Cerebellar nuclear complex (tissue), 1 donor: ENCODE data around the gene NUTM1.
"Not testable (repeated sequence)": the region's sequence is repeated elsewhere in the genome, so short reads cannot be mapped to it uniquely, and the experiment has no call there.

Source experiments
- DNase-seq, 2 experiments: peaks; one replicate each; lab custom pipeline; 2025; lab: John Stamatoyannopoulos, UW

Gene NUTM1

GRCh38 chr15:34336231-34336990, 6.7 kb upstream of the NUTM1 start:
- DNase-seq, result no peak

GRCh38 chr15:34336991-34337556, 6.0 kb upstream of the NUTM1 start:
- peak in 1 of 2 experiments; percentile 6 for DNase-seq

DNA sequence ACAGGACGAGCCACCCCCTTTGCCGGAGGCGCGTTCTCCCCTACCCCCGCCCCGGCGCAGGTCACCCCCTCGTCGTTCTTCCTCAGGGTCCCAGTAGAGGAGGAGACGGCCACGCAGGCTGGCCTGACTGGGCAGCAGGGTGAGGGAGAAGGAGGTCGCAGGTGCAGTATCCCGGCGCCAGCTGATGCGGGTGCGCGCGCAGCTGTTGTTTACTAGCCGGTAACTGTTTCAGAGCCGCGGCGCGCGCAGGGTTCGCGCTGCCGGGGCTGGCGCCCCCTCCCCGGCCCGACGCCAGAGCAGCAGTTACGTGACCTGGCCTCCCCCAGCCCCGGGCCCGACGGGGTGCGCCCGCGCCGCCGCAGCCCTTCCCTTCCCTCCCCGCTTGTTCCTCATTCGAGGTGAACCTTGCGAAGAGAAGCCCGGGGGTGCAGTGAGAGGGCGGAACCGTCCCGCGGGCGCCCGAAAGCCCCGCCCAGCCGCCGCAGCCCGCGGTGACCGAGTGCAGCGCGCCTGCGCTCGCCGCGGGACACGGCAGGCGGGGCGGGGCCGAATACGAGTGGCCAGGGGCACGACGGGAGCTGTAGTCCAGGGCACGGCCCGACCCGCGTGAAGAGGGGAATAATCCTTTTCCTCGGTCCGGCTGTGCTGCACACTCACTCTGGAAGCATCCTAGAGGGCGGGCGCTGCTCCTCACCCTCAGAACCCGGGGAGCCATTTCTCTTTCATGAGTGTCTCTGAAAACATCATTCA, 5.4 kb upstream of the NUTM1 start, which contains the start of gene SLC12A6:
SLC12A6 (minus strand) TSS at position 225 of the 750 bp plus-strand sequence. CDS start 1,101 bp downstream, outside the sequence.
- DNase-seq, result peak; percentile 12 to 65

DNA sequence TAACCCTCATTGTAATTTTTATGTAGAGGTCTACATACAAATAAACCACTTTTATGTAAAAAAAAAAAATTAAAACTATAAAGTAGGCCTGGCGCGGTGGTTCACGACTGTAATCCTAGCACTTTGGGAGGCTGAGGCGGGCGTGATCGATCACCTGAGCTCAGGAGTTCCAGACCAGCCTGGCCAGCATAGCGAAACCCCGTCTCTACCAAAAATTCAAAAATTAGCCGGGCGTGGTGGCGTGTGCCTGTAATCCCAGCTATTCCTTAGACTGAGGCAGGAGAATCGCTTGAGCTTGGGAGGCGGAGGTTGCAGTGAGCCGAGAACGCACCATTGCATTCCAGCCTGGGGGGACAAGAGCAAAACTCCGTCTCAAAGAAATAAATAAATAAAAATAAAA, 4.8 kb upstream of the NUTM1 start:
- no peak for DNase-seq

DNA sequence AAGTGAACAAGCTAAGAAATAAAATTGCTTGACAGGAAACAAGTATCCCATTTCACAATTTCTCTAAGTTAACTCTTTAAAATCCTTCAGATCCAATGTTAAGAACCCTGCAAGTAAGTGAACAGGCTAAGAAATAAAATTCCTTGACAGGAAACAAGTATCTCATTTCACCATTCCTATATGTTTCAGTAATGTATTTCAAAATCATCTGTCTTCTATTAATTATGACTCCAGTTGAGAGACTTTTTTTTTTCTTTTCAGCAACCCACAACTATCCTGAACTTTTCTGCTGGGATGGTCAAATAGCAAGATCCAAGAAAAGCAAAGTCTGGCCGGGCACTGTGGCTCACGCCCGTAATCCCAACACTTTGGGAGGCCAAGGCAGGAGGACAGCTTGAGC, 3.2 kb upstream of the NUTM1 start:
- no peak for DNase-seq

- DNase-seq, result no peak
Measured at GRCh38 chr15:34341381-34342212, 1.5 kb upstream of the NUTM1 start.

DNA sequence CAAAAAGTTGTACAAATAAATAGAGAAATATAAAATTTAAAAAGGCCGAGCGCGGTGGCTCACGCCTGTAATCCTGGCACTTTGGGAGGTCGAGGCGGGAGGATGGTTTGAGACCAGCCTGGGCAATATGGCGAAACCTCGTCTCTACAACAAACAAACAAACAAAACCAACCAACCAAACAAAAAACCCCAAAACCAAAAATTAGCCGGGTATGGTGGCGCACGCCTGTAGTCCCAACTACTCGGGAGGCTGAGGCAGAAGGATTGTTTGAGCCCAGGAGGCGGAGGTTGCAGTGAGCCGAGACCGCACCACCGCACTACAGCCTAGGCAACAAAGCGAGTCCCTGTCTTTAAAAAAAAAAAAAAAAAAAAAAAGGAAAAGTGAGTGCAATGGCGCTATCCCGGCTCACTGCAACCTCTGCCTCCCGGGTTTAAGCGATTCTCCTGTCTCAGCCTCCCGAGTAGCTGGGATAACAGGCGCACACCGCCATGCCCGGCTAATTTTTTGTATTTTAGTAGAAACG, 840 bp upstream of the NUTM1 start:
- not testable (repeated sequence) for DNase-seq

DNA sequence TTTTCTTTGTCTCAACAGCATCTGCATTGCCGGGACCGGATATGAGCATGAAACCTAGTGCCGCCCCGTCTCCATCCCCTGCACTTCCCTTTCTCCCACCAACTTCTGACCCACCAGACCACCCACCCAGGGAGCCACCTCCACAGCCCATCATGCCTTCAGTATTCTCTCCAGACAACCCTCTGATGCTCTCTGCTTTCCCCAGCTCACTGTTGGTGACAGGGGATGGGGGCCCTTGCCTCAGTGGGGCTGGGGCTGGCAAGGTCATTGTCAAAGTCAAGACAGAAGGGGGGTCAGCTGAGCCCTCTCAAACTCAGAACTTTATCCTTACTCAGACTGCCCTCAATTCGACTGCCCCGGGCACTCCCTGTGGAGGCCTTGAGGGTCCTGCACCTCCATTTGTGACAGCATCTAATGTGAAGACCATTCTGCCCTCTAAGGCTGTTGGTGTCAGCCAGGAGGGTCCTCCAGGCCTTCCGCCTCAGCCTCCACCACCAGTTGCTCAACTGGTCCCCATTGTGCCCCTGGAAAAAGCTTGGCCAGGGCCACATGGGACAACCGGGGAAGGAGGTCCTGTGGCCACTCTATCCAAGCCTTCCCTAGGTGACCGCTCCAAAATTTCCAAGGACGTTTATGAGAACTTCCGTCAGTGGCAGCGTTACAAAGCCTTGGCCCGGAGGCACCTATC, 5.0 kb downstream of the NUTM1 start:
- DNase-seq, result no peak

DNA sequence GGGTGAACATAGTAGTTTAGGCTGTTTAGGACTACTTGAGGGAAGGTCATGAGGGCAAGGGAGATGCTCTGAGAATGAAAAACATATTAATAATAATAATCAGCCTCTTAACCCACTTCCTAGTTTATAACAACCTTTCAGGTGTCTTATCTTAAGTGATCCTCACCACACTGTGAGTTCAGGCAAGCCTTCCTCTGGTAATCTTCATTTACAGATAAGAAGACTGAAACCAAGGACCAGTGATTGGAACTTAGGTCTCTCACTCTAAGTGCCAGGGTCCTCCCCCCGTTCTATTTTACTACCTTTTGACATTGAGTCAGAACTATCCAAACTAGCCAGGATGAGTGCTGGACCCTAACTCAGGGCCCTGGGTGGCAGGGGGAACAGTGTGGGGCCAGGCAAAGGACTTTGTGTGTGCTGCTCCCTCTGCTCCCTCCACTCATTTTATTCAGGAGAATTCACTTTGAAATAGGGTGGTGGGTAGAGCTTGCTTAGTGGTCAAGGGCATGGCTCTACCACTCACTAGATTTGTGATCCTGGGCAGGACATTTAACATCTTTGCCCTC, 5.7 kb downstream of the NUTM1 start:
- no peak for DNase-seq

- no peak for DNase-seq
Measured at GRCh38 chr15:34349769-34350168, 6.7 kb downstream of the NUTM1 start.

DNA sequence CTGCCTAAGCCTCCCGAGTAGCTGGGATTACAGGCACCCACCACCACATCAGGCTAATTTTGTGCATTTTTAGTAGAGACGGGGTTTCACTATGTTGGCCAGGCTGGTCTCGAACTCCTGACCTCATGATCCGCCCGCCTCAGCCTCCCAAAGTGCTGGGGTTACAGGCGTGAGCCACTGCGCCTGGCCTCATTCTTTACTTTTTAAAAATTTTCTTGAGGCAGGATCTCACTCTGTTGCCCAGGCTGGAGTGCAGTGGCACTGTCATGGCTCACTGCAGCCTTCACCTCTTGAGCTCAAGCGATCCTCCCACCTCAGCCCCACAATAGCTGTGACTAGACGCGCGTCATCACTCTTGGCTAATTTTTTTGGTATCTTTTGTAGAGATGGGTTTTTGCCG, 9.9 kb downstream of the NUTM1 start:
- DNase-seq, result not testable (repeated sequence)

DNA sequence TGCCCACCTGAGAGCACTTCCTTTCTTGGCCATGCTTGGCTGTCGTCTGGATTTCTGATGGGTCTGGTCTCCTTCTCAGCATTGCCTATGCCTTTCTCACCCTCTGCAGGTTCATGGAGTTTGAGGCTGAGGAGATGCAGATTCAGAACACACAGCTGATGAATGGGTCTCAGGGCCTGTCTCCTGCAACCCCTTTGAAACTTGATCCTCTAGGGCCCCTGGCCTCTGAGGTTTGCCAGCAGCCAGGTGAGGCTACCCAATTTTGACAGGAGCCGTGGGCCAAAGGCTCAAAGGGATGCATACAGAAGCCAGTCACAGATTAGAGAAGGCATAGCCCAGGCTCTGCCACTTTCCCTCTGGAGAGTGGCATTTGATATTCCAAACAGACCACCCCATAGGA, 10.5 kb downstream of the NUTM1 start:
- DNase-seq, result no peak

- DNase-seq, result no peak
Measured at GRCh38 chr15:34354286-34354685, 11.2 kb downstream of the NUTM1 start.

- DNase-seq, result no peak
Measured at GRCh38 chr15:34355241-34355640, 12.1 kb downstream of the NUTM1 start.

DNA sequence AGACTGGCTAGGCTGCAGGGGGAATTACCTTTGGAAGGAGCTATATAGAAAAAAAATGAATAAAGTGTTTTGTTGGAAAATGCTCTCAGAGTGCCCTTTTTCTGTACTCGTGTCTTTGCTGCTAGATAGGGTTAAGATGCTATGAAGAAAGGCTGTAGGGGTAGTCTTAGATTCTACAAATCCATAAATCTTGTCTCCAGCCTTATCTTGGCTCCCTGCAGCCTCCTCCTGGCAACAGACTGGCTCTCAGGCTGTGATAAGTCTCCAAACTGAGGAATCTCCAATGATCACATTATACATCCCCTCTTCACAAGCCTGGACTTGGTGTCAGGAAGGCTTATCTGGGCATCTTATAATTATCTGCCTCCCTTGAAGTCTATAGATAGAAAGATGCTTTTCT, 14.5 kb downstream of the NUTM1 start:
- DNase-seq, result no peak

GRCh38 chr15:34358367-34358766, 15.3 kb downstream of the NUTM1 start:
- DNase-seq, result no peak

- no peak for DNase-seq
Measured at GRCh38 chr15:34358948-34359347, 15.8 kb downstream of the NUTM1 start.

DNA sequence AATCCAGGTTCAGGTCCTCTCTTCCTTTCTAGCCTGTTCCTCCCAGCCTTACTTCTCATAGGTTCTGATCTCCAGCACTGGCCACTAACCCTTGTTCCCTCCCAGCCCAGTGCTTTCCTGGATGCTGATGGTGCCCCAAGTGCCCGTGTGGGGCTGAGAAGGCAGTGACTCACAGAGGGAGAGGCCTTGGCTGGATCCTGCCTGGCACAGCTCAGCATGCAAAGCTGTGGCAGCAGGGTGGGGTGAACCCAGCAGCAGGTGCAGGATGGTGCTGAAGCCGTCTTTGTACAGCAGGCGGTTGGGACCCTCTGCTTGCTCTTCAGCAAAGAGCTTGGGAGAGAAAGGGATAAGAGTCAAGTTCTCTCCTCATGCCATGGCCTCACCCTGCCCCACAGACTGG, 16.3 kb downstream of the NUTM1 start:
- no peak for DNase-seq

DNA sequence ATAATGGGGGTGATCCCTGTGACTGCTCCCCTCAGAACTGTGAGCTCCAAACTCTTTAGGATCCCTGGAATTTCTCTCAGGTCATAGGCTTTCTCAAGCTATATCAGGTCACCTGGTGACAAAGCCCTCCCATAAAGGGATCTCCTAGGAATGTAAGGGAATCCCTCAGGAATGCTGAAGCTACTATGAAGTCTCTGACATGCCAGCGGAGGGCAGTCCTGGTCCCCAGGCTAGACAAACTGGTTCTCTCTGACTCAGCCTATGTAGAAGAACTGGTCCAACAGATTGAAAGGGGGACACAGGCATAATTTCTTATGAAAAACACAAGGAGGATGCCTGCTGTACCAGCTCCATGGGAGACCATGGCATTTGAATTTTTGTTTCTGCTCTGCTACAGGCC, 17.2 kb downstream of the NUTM1 start:
- no peak for DNase-seq

GRCh38 chr15:34361278-34361677, 18.2 kb downstream of the NUTM1 start:
- no peak for DNase-seq
